ENCODE results near the gene ERC2.

DNA sequence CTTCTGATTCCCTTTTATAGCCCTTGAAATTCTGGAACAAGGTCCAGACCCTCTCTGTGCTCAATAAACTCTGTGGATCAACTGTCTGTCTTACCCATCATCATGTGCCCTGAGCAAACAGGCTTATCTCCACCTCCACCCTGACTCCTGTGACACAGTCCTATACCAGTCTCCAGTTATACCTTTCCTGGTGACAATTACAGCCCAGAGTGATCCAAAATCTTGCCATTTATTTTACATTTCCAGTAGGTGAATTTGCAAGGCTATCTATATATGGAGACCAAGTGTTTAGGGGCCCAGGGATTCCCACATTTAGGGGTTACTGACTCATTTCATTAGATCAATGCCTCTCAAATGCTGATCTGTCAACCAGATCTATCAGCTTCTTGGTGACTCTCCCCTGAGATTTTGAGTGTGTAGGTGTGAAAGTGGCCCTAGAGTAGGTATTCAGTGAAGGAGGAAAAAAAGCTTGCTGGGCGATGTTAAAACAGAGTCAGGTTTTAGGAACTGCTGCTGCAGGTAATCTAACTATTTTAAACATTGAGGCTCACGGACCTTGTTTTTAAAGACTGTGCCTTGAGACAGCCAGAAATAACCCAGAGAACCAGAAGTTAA lies 751.5 kb downstream of the ERC2 start:
- TF ChIP-seq ELF1 (CRISPR knock-in tag; IDR thresholded peaks at IDR 0.05) = no peak
- TF ChIP-seq PHF5A (CRISPR knock-in tag; IDR thresholded peaks at IDR 0.05; ENCODE audit: low read depth, unreplicated experiment) = no peak
- TF ChIP-seq HOXA7 (CRISPR knock-in tag; IDR thresholded peaks at IDR 0.05) = no peak
- TF ChIP-seq RFX1 (IDR thresholded peaks at IDR 0.05) = no peak
- TF ChIP-seq MAFF (IDR thresholded peaks at IDR 0.05; ENCODE audit: low read depth, low read length) = no peak
- TF ChIP-seq MYC (CRISPR knock-in tag; IDR thresholded peaks at IDR 0.05; ENCODE audit: borderline replicate concordance) = no peak
- TF ChIP-seq, protein P1, sequence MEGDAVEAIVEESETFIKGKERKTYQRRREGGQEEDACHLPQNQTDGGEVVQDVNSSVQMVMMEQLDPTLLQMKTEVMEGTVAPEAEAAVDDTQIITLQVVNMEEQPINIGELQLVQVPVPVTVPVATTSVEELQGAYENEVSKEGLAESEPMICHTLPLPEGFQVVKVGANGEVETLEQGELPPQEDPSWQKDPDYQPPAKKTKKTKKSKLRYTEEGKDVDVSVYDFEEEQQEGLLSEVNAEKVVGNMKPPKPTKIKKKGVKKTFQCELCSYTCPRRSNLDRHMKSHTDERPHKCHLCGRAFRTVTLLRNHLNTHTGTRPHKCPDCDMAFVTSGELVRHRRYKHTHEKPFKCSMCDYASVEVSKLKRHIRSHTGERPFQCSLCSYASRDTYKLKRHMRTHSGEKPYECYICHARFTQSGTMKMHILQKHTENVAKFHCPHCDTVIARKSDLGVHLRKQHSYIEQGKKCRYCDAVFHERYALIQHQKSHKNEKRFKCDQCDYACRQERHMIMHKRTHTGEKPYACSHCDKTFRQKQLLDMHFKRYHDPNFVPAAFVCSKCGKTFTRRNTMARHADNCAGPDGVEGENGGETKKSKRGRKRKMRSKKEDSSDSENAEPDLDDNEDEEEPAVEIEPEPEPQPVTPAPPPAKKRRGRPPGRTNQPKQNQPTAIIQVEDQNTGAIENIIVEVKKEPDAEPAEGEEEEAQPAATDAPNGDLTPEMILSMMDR (CRISPR knock-in tag; IDR thresholded peaks at IDR 0.05) = no peak
- TF ChIP-seq ATF7 (IDR thresholded peaks at IDR 0.05) = no peak
- no peak for TF ChIP-seq ATF7 (CRISPR knock-in tag; IDR thresholded peaks at IDR 0.05)
- TF ChIP-seq MYNN (CRISPR knock-in tag; IDR thresholded peaks at IDR 0.05; ENCODE audit: low read depth) = no peak
- no peak for TF ChIP-seq HMGA1 (CRISPR knock-in tag; conservative IDR thresholded peaks at IDR 0.05)
- no peak for TF ChIP-seq JUND (CRISPR knock-in tag; IDR thresholded peaks at IDR 0.05)
